Measurements from ENCODE around the gene CD36.

Gene CD36

GRCh38 chr7:80618096-80618495 is 20.3 kb upstream of the CD36 start:
- H3K4me3 ChIP-seq (ENCODE audit: low read depth, low read length) = no peak overlapping the region
- ChIA-PET CTCF (no interaction called here), POLR2A (no interaction called here)
- H3K9me3 ChIP-seq (ENCODE audit: control insufficient read depth, insufficient read depth, low read depth, low read length) = no peaks in the 10 kb centered on the region
- H3K4me1 ChIP-seq (ENCODE audit: control insufficient read depth, insufficient read depth, low read length) = no peaks in the 10 kb centered on the region
- H3K27ac ChIP-seq (ENCODE audit: extremely low read depth, low read depth, low read length) = no peak overlapping the region
- no peaks in the 10 kb centered on the region for H3K36me3 ChIP-seq (ENCODE audit: control insufficient read depth in 2 of 2, insufficient read depth in 1 of 2, low read length in 2 of 2)
- TF ChIP-seq GLI4 (tag by site-specific recombination; IDR thresholded peaks at IDR 0.05) (no peak), HOXC10 (CRISPR knock-in tag; IDR thresholded peaks at IDR 0.05) (no peak), ZNF23 (tag by site-specific recombination; IDR thresholded peaks at IDR 0.05; ENCODE audit: borderline replicate concordance) (no peak), ZNF140 (tag by site-specific recombination; IDR thresholded peaks at IDR 0.05) (no peak), KLF16 (tag by site-specific recombination; IDR thresholded peaks at IDR 0.05) (no peak), REST (tag by site-specific recombination; IDR thresholded peaks at IDR 0.05) (no peak), MEIS1 (CRISPR knock-in tag; IDR thresholded peaks at IDR 0.05; ENCODE audit: borderline replicate concordance) (no peak), ZNF239 (tag by site-specific recombination; IDR thresholded peaks at IDR 0.05) (no peak), MYNN (tag by site-specific recombination; IDR thresholded peaks at IDR 0.05; ENCODE audit: borderline replicate concordance) (no peak), ZNF596 (tag by site-specific recombination; IDR thresholded peaks at IDR 0.05) (no peak), MZF1 (tag by site-specific recombination; IDR thresholded peaks at IDR 0.05; ENCODE audit: borderline replicate concordance) (no peak), ZNF704 (tag by site-specific recombination; IDR thresholded peaks at IDR 0.05) (no peak), ZNF354C (tag by site-specific recombination; IDR thresholded peaks at IDR 0.05; ENCODE audit: borderline replicate concordance, low read depth) (no peak), ZNF558 (tag by site-specific recombination; IDR thresholded peaks at IDR 0.05) (no peak), ZNF324 (tag by site-specific recombination; IDR thresholded peaks at IDR 0.05) (no peak), INSM2 (tag by site-specific recombination; IDR thresholded peaks at IDR 0.05) (no peak), KLF7 (tag by site-specific recombination; IDR thresholded peaks at IDR 0.05; ENCODE audit: borderline replicate concordance) (no peak), ZNF335 (tag by site-specific recombination; conservative IDR thresholded peaks at IDR 0.05) (no peak), SALL2 (tag by site-specific recombination; IDR thresholded peaks at IDR 0.05; ENCODE audit: borderline replicate concordance) (no peak)

DNA sequence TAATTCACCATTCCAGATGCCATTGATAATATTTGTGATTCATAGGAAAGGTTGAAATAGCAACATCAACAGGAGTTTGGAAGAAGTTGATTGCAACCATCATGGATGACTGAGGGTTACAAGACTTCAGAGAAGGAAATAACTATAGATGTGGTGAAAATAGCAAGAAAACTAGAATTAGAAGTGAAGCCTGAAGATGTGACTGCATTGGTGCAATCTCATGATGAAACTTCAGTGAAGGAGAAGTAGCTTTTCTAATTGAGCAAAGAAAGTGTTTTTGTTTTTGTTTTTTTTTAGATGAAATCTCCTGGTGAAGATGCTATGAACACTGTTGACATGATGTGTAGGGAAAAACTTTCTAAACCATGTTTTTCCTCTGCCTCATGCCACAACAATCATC is 18.7 kb upstream of the CD36 start:
- no peak overlapping the region for H3K27ac ChIP-seq (ENCODE audit: extremely low read depth, low read depth, low read length)
- TF ChIP-seq ZNF202 (tag by site-specific recombination; IDR thresholded peaks at IDR 0.05; ENCODE audit: borderline replicate concordance) (no peak), ZNF792 (tag by site-specific recombination; IDR thresholded peaks at IDR 0.05) (no peak), IKZF3 (tag by site-specific recombination; IDR thresholded peaks at IDR 0.05) (no peak), AEBP2 (tag by site-specific recombination; IDR thresholded peaks at IDR 0.05; ENCODE audit: borderline replicate concordance) (no peak)
- TF ChIP-seq, protein P1, sequence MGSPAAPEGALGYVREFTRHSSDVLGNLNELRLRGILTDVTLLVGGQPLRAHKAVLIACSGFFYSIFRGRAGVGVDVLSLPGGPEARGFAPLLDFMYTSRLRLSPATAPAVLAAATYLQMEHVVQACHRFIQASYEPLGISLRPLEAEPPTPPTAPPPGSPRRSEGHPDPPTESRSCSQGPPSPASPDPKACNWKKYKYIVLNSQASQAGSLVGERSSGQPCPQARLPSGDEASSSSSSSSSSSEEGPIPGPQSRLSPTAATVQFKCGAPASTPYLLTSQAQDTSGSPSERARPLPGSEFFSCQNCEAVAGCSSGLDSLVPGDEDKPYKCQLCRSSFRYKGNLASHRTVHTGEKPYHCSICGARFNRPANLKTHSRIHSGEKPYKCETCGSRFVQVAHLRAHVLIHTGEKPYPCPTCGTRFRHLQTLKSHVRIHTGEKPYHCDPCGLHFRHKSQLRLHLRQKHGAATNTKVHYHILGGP (tag by site-specific recombination; IDR thresholded peaks at IDR 0.05) = no peak

More for the DNA sequence above, 18.7 kb upstream of the CD36 start:
- H3K36me3 ChIP-seq (ENCODE audit: control insufficient read depth in 2 of 2, insufficient read depth in 1 of 2, low read length in 2 of 2) = no peaks in the 10 kb centered on the region
- no peak overlapping the region for H3K4me3 ChIP-seq (ENCODE audit: low read depth, low read length)
- H3K9me3 ChIP-seq (ENCODE audit: control insufficient read depth, insufficient read depth, low read depth, low read length) = no peaks in the 10 kb centered on the region
- ChIA-PET CTCF (interaction anchor here (1.2 kb wide), 1 partner anchor 13 kb away, joined by 5 read pairs; no protein-coding TSS in a partner anchor), POLR2A (no interaction called here)
- no peaks in the 10 kb centered on the region for H3K4me1 ChIP-seq (ENCODE audit: control insufficient read depth, insufficient read depth, low read length)
